NCI-H446 (cell line): Measurements from ENCODE around the gene CNPY2.
"Not testable (repeated sequence)": the region's sequence is repeated elsewhere in the genome, so short reads cannot be mapped to it uniquely, and the experiment has no call there.

ENCODE experiments used
- DNase-seq, 2 experiments: peaks; one replicate each; lab custom pipeline; 2025; lab: John Stamatoyannopoulos, UW

The CNPY2 gene

DNA sequence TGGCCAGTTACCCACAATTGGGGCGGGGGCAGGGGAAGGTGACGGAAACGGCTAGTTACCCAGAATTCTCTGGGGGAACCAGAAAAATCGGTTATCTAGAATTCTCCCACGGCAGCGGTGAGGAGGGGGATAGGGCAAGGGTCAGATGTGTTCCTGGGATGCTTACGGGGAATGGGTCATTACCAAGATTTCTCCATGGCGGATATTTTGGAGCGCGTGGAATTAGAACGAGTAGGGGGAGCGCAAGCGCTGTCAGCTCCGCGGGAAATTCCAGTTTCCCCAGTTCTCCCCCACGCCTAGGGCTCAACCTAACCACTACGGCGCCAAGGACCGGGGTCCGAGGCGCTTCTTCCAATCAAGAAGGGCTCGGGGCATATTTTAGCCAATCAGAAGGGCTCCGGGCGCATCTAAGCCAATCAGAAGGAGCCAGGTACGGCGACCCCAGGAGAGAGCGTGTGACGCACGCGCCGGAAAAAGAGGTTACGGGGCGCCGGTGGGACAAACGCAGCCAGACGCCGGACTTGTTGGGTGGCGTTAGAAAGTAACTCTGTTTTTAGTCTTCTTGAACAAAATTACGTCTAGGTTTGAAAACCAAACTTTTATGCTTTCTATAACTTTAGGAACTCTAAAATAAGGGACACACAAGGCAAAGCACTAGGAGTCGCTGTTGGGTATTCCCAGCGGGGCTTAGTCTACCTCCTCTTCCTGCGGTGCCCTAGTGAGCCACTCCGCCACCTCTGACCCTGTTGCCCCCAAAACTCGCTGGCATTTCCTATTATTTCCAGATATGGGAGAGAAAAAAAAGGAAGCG, 18.1 kb upstream of the CNPY2 start, which contains the start of gene PAN2:
Gene PAN2 (minus strand): TSS at position 322 of the 811 bp plus-strand sequence. CDS start 906 bp downstream, outside the sequence.
- peak; percentile 94 to 97 for DNase-seq

DNA sequence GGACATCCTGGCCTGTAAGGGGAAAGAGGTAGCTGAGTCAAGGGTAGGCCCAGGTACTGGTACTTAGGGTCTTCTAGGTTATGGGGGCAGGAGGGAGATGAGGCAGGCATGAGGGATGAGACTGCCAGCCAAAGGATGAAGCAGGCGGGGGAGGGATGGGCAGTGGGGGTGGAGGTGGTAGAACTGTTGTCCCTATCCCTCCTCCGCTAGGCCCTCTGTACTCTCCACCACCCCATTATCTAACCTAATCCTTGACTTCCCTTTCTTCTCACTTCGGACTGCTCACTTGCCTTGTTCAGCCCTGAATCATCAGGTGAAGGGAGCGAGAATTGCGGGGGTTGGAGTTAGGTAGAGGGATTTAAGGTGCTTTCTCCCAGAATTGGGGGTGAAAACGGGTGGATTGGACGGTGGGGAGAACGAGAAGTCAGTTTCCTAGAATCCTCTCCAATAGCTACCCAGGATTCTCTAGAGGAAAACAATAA, 17.4 kb upstream of the CNPY2 start:
- DNase-seq: no peak

DNA sequence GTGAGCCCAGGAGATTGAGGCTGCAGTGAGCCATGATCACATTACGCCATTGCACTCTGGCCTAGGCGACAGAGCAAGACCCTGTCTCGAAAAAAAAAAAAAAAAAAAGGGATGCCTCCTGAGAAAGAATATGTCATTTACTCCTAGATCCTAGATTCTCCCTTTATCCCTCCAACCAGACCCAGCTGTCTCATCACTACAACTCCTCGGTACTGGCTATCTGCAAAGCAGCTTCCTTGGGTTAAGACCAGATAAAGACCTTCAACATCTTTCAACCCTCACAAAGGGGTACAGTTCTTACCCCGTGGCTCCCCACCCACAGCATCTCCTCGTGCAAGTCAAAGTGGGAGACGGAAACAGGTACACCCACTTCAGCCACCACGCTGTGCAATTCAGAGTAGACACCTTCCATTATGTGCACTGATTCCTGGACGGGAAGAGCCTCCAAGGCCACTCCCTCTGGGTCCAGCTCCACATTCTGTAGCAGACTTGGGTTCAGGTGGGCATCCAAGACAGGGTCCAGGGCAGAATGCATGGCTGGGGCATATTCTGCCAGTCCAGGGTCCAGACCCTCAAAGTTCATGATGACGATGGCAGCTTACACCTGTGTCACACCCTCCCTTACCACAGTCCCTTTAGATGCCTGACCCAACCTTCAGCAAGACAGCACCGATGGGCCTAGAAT, 16.9 kb upstream of the CNPY2 start:
- no peak for DNase-seq

DNA sequence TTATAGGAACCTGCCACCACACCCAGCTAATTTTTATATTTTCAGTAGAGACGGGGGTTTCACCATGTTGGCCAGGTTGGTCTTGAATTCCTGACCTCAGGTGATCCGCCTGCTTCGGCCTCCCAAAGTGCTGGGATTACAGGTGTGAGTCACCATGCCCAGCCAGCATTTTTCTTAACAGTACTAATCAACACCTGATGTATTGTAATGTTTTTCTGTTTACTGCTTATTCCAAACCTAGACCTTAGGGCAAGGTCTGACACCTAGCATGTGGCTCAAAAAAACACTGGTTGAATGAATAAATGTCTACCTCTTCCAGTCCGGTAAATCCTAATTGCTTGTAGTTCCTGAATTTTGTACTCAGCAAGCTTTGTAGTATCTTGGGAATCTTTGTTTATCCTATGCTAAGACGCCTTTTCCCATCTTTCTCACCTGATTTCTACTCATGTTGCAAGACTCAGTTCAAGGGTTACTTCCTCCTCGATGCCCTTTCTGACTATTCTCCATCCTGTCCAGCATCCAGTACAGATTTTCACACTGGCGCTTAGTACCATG, 15.2 kb upstream of the CNPY2 start:
- no peak for DNase-seq

- peak in 1 of 2 experiments; percentile 9 for DNase-seq
Measured at GRCh38 chr12:56326533-56326932, 10.7 kb upstream of the CNPY2 start.

DNA sequence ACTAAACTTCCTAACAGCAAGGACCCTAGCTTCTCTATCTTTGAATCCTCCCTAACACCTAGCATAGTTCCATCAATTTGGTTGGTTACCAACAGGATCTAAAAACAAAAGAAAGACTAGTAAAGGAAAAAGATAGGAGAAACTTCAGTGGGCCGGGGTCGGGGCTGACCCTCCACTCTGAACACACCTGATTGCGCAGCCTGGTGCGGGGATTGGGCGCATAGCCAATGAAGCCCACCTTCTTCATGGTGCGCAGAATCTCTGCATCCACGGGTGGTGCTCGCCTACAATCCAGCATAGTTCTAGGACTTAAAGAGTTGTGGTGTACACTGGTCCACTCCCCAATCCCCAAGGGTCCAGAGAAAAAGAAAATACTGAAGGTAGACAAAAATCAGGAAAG, 10.3 kb upstream of the CNPY2 start:
- DNase-seq: no peak

DNA sequence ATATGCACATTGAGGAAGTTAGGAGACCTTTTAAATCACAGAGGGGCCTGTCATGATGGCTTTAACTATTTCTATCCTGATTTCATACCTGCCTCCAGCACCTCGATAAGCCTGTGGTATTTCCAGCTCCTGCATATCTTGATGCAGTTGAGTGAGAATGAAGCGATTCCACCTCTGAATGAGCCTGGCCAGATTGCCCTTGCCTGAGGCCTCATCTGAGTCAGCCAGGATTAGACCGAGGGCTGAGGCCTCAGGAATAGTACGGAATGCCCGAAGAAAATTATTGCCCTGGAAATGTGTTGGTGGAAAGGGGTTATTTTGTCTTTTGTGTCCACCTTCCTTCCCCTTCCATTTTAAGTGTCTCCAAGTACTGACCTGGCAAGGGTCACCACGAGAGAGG, 8.4 kb upstream of the CNPY2 start:
- no peak for DNase-seq

DNA sequence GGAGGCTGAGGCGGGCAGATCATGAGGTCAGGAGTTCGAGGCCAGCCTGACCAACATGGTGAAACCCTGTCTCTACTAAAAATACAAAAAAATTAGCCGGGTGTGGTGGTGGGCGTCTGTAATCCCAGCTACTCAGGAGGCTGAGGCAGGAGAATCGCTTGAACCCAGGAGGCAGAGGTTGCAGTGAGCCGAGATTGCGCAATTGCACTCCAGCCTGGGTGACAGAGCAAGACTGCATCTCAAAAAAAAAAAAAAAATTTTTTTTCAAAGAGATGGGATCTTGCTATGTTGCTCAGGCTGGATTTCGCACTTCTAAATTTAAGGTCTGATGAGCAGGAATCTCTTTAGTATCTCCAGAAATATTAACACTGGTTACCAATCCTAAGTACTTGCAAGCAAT, 5.8 kb upstream of the CNPY2 start:
- not testable (repeated sequence) for DNase-seq

- DNase-seq: no peak
Measured at GRCh38 chr12:56321027-56321426, 5.2 kb upstream of the CNPY2 start.

DNA sequence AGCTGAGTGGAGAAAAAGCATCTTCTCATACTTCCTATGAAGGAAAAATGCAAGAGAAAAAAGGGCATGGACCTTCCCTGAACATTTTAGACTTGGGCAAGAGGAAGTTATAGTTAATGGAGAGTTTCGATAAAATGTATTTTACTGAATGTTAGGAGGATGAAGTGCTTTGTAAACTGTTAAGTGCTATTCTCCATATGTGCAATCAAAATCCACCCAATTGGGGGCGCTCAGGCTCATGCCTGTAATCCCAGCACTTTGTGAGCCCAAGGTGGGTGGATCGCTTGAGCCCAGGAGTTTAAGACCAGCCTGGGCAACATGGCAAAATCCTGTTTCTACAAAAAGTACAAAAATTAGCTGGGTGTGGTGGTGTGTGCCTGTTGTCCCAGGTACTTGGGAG, 1.9 kb upstream of the CNPY2 start:
- no peak for DNase-seq

DNA sequence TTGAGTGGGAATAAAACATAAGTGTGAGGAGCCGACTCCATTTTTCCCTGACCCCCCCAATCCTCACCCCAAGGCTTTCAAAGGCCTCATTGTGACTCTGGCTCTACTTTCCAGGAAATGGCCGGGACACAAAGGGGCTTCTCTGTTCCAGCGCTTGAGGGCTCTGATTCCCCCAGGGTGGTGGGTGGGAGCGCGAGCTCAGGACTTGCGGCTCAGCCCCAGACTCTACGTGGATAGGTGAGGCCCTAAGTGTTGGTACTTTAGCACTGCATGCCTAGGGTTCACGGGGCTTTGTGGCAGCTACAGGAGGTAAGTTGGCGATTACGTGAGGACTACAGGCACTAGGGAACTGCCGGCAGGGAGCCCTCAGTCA, 553 bp downstream of the CNPY2 start:
- no peak for DNase-seq

DNA sequence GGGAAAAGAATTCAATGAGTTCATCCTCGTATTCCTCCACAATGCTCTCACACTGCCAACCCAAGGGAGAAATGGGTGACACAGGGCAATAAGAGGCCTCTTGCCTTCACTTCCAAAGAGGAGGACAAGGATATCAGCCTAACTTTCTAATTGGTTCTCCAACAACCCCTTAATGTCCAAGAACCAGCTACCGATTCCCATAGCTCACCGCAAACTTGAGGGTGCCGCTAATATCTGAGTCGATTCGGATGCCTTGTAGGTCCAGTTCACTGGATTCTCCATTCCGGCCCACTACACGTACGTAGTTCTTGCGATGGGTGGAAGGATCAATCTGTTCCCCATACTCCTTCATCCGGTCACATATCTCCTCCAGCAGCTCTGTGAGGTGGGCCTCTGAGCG, 4.8 kb downstream of the CNPY2 start:
- no peak for DNase-seq

DNA sequence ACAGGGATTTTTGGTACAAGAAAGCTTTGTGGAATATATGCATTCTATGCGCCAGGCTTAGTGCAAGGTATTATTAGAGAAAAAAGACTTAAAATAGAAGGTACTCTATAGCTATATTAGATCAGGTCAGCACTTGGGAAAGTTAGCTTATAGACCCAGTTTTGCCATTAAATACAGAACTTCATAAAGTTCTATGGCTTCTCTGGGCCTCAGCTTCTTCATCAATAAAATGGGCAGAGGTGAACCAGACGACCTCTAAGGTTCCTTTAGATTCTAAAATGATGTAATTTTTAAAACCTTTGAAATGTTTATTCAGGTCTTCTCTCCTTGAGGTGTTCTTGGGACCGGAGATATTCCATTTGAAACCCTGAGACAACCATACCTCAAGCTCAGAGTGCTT, 7.1 kb downstream of the CNPY2 start:
- DNase-seq: no peak

DNA sequence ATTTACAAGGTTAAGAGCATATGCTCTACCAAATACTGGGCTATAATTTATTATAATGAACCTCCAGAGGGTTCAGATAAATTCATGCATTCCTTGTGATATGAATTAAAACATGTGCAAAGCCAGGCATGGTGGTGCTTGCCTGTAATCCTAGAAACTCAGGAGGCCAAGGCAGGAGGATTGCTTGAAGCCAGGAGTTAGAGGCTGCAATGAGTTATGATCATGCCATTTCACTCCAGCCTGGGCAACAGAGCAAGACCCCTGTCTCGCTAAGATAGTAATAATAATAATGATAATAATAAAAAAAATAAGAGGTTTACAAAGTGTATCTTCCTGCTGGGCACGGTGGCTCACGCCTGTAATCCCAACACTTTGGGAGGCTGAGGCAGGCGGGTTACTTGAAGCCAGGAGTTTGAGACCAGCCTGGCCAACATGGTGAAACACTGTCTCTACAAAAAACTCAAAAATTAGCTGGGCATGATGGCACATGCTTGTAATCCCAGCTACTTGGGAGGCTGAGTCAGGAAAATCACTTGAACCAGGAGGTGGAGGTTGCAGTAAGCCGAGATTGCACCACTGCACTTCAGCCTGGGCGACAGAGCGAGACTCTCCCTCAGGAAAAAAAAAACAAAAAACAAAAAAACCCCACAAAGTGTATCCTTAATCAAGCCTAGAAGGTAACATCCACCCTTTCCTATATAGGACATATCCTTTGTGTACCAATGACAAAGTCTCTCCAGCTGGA, 8.4 kb downstream of the CNPY2 start:
- no peak for DNase-seq

- no peak for DNase-seq
Measured at GRCh38 chr12:56304872-56305590, 10.8 kb downstream of the CNPY2 start.

GRCh38 chr12:56304276-56304675, 11.5 kb downstream of the CNPY2 start:
- no peak for DNase-seq

GRCh38 chr12:56300644-56301464, 14.9 kb downstream of the CNPY2 start:
- DNase-seq: no peak

DNA sequence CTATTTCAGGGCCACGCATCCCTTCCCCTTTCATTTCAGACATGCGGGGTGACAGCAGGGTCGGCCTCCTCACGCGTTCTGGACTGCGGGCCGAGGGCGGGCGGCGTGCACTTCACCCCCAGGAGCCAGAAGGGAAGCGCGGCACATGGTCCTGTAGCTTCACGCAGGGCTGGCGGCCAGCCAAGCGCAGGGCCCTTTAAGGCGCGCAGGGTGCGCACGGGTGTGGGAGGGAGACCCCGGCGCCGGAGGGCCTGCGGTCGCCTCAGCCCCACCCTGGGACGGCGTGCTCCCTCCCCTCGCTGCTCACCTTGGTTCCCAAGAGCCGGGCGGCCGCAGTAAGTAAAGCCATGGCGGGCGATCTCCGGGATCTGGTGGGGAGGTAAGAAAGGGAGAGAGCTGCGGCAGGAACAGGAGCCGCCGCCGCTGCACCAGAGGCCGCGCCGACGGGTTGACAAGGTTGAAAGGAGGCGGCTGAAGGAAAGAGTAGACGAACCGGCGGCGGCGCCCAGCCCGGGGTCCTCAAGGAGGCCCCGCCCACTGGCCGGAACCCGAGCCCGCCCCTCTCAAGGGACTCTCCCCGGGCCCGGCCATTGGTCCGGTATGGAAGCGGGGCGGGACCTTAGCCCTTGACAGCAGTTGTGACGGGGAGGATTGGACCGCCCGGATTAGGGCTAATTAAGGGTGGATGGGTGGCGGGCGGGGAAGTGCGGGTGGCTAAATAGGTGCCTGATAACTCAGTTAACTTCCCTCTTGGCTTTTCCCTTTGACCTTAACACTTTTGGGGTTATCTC, 15.7 kb downstream of the CNPY2 start, which contains the start of gene CS:
Gene CS (minus strand): TSS at position 478 of the 791 bp plus-strand sequence. CDS start 129 bp downstream, at position 349.
- peak; percentile 96 to 98 for DNase-seq

DNA sequence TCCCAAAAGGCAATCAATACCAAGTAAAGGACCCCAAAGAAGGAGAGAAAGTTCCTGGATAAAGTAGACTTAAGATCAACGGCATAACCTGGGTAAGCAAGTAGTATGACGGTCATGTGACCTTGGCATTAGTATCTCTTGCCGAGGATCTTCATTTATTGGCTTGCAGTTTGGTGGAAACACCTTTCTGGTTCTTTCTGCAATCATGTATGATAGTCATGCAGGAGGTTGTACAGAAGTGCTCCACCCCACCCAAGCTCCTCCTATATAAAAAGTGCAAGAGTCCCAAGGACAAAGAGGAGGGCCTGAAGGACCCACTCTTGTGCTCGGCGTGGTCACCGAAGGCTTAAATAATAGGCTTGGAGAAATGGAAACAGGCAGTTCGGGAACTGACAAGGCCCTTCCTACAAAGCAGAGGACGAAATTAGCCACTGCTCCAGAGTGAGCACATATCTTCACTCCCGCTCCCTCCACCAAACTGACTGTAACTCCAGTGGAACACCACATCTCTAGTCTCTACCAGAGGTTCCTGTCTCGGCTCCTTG, 16.4 kb downstream of the CNPY2 start:
- DNase-seq: no peak
